RPMI7951 (cell line): ENCODE measurements around the gene VPS36. TPM values are rescaled to one million over a fixed set of nuclear protein-coding genes. Genes with fewer than 3 reads are reported as not detected.
A peak's percentile ranks its signal among the peaks of the same experiment; 100 is the strongest.
"Not testable (repeated sequence)": the region's sequence is repeated elsewhere in the genome, so short reads cannot be mapped to it uniquely, and the experiment has no call there.

ENCODE experiments used
- DNase-seq: peaks from one replicate; pipeline ENCODE4 v3.0.0-alpha.2; 2012; ENCODE audit warnings: low read depth
- total RNA-seq: library from RNA; depleted of rRNA; stranded (reverse); fragments of >200 nt; shearing (Covaris generic); gene quantifications from 2 replicates; pipeline ENCODE4 v1.2.3, GENCODE V29; 2014; rRNA removed

VPS36 gene
- 16.1 and 24.4 TPM in 2 replicates for total RNA-seq

DNA sequence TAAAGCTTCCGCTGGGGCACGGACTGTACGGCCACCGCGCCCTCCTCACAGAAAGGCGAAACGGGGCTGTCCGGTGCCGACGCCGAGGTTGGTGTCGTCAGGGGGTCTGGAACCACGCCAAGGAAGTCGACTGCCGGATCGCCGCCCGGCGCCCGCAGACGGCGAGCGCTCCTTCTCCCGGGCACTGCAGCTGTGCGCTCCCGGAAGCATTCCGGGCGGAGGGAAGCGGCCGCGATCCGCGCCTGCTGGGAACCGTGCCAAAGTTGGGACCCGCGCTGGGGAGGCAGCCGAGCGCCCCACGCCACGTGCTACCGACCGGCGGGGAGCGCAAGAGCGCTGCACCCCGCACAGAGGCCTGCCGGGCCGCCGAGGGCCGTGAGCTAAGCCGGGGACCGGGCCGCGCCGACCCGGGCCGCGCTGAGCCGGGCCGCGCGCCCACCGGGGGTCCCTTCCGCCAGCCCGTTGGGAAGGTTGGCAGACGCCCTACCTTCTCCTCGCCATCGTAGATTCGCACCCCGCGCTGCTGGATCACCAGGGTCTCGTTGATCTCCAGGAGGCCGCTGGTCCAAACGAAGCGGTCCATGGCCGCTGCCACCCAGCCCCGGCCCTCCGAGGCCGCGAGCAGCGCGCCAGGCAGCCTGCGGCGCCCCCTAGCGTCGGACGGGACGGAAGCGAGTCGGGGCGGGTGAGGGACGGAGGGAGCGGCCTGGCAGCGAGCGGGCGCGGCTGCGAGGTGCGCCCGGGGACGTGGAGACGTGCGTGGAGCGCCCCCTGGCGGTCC lies at the start of gene VPS36:
Gene VPS36, minus strand, starts transcription at position 623 of the 781 bp plus-strand sequence. Its CDS starts 40 bp downstream, at position 583.
- peak; percentile 85 for DNase-seq

- DNase-seq: not testable (repeated sequence)
Observed at GRCh38 chr13:52497979-52498378, 47.5 kb upstream of the VPS36 start.

DNA sequence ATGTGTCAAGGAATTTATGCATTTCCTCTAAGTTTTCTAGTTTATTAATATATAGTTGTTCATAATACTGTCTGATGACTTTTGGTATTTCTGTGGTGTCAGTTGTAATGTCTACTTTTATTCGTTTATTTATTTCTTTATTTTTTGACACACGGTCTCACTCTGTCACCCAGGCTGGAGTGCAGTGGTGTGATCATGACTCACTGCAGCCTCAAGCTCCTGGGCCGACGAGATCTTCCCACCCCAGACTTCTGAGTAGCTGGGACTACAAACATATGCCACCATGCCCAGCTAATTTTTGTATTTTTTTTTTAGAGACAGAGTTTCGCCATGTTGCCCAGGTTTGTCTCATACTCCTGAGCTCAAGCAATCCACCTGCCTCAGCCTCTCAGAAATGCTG lies 43.8 kb upstream of the VPS36 start:
- peak; percentile 3 for DNase-seq

DNA sequence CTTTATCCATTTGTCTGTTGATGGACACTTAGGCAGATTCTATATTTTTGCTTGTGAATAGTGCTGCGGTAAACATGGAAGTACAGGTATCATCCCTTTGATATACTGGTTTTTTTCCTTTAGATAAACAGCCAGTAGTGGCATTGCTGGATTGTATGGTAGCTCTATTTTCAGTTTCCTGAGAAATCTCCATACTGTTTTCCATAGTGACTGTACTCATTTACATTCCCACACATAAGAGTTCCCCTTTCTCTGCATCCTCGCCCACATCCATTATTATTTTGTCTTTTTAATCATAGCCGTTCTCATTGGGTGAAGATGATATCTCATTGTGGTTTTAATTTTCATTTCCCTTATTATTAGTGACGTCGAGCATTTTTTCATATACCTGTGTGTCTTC lies 40.6 kb upstream of the VPS36 start:
- not testable (repeated sequence) for DNase-seq

DNA sequence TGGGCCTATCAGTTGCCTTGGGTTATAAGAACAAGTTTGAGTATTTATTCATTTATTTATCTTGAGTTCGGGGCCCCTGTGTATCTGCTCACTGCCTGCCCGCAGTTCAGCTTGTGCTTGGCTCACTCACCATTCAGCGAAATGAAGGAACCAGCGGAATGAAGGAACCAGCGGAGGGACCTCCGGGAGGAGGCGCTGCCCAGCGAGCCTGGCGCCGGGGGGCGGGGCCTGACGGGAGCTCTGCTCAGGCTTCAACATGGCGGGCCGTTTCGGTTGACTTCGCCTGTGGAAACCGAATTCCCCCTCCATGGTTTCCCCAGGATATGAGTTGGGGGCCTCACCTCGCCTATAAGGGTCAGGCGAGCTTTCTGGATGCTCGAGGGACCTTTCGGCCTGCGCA lies 38.3 kb upstream of the VPS36 start:
- not testable (repeated sequence) for DNase-seq

DNA sequence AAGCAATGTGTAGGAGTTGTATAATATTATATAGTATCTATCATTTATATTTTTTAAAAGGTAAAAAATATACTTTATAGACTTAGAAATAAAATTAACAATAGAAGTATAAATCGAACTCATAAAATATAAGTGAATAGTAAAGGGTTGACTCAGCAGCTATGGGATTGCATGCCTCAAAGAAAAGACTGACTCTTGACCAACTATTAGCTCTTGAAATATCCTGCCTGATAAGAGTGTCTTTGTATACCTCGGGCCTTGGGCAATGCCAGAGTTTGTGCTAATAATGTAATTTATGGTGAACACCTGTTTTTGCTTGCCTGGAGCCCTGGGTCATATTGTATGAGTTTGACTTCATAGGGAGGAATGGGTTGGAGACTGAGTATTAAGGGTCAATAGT lies 36.6 kb upstream of the VPS36 start:
- not testable (repeated sequence) for DNase-seq

GRCh38 chr13:52480677-52481428 lies 30.4 kb upstream of the VPS36 start:
- peak; percentile 6 for DNase-seq

DNA sequence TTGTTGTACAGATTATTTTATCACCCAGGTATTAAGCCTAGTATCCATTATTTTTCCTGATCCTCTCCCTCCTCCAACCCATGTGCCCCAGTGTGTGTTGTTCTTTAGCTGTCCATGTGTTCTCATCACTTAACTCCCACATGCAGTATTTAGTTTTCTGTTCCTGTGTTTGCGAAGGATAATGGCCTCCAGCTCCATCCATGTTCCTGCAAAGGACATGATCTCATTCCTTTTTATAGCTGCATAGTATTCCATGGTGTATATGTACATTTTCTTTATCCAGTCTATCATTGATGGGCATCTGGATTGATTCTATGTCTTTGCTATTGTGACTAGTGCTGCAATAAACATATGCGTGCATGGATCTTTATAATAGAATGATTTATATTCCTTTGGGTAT lies 18.1 kb upstream of the VPS36 start:
- DNase-seq: not testable (repeated sequence)

DNA sequence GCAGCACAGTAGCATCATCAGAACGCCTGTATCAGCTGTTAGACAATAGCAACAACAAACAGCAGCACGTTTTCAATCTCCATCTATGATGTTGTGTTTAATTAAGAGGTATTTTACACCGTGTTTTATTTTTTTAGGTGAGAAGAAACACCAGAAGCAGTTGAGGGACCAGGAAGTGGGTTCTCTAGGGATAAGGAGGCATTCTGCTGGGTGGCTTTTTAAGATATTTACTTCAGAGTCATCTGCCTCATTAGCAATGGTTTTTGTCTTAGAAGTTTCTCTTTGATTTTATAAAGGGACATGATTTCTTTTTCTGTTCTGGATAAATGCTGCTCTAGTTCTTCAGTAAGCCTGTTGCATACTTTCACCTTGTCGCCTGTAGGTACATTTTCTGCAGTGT lies 13.1 kb upstream of the VPS36 start:
- DNase-seq: no peak

GRCh38 chr13:52461265-52461664 lies 10.8 kb upstream of the VPS36 start:
- DNase-seq: no peak

DNA sequence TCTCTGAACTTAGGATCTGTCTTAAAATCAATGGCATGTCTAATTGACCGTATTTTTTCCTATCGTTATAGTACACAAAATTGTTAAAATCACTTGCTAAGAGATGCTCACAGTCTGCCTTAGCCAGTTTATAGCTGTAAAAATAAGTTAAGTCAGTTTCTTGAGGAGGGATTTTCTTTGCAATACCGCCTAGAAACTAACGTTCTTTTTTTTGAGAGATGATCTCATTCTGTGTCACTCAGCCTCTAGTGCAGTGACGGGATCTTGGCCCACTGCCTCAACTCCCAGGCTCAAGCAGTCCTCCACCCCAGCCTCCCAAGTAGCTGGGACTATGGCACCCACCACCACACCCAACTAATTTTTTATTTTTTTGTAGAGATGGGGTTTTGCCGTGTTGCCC lies 9.2 kb upstream of the VPS36 start:
- DNase-seq: peak; percentile 69

DNA sequence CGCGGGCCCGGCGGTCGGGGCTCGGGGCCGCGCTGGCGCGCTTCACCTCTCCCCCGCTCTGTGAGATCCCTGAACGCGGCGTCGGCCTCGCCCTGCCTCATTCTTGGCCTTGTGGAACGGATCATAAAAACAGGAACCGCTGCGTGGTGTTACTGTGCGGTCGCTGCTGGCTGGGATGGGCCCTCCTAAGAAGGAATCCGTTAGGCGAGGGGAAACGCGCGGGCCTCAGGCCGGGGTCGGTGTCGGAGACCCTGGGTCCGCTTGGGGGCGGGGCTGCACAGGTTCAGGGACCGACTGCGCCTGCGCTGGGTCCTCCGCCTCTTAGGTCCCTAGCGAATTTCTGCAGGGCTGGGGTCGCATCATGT lies 5.2 kb upstream of the VPS36 start:
- peak; percentile 52 for DNase-seq

DNA sequence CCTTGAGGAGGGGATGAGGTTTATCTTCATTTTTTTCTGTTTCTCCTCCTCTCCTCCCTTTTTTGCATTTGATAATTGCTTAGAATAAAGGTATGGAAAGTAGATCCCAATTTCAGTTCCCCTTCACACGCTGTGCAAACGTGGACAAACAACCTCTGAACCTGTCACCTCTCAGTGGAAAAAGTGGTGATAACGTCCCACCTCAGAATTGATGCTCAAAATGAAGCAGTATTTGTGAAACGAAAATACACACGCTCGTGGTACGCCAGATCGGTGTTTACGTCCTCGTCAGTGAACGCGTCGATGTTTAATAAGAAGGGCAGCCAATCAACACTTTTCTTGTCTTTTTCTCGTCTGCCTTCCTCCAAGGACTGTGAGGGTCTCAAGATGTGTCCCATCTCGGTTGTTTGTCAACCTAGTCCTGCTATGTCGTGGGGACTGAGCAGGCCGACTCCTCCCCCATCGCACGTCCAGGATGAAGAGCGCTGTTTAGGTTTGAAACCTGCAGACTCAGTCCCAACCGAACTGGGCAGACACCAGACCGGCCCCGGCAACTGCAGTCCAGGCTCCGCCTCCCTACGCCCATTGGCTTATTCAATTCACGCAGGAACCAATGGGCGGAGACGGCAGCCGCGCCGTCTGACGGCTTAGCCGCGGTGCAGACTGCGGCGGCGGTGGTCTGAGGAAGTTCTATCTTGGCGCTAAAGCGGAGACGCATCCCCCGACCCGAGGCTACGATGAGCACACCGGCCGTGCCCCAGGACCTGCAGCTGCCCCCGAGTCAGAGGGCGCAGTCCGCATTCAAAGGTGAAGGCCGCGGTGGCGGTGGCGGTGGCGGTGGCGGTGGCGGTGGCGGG lies 4.6 kb upstream of the VPS36 start, which contains the start of gene CKAP2:
Gene CKAP2, plus strand, starts transcription at position 659 of the 857 bp plus-strand sequence. Its CDS starts 79 bp downstream, at position 738.
- peak; percentile 92 for DNase-seq

- DNase-seq: peak; percentile 22
Observed at GRCh38 chr13:52454459-52454819, 4.0 kb upstream of the VPS36 start.

DNA sequence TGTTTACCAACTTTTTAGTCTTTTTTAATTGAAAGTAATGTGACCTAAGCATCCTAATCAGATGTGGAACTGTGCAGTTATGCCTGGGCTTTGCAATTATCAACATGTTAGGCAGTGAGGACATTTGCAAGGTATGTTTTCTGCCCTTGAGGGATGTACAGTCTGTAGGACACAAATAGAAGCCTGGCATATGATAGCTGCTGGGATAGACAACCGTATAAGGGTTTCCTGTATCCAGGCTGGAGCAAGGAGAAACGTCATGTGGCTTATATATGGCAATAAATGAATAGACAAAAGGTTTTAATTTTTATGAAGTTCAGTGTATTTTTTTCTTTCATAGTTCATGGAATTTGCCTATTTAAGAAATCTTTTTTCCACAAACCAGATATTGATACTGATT lies 2.0 kb upstream of the VPS36 start:
- no peak for DNase-seq

GRCh38 chr13:52451135-52451804 lies 836 bp upstream of the VPS36 start:
- DNase-seq: no peak

DNA sequence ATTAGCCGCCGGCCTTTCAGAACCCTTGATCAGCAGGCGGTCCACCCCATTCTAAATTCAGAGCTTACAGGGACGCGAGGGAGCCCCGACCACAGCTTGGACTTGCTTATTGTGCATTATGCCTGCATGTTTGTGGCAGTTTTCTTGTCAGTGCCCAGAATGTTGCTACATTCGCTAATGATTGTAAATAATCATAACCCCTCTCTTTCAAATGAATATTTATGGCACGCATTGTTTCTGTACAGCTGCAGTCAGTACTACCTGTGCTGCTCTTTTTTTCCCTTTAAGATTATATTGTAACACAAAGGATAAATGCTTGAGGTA lies 321 bp upstream of the VPS36 start:
- no peak for DNase-seq

GRCh38 chr13:52449331-52450011 lies 963 bp downstream of the VPS36 start:
- DNase-seq: no peak

- no peak for DNase-seq
Observed at GRCh38 chr13:52447815-52448552, 2.5 kb downstream of the VPS36 start.

GRCh38 chr13:52447354-52447753 lies 3.1 kb downstream of the VPS36 start:
- DNase-seq: no peak
